ENCODE measurements around the gene PAPOLB.
"Not testable (repeated sequence)": the region's sequence is repeated elsewhere in the genome, so short reads cannot be mapped to it uniquely, and the experiment has no call there.

PAPOLB gene

DNA sequence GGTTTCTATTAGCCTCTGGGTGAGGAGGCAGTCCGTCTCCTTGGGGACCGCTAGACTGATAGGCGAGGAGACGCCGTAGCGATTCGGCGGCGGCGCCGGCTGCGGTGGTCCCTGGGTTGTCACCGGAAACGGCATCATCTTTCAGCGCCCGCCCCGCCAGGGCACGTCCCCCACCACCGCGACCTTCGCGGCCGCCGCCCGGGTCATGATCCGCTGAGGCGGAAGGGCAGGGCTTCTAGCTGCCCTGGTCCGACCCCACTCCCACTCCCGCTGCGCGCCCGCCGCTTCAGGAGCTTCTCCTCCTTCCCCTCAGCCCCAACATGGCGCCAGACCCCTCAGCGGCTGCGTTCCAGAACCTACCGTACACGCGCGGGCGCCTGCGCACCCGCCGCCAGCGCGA is at the start of gene PAPOLB:
Gene PAPOLB, minus strand, starts transcription at position 358 of the 400 bp plus-strand sequence. Its CDS starts 220 bp downstream, at position 138.
- DNase-seq: no peak

DNA sequence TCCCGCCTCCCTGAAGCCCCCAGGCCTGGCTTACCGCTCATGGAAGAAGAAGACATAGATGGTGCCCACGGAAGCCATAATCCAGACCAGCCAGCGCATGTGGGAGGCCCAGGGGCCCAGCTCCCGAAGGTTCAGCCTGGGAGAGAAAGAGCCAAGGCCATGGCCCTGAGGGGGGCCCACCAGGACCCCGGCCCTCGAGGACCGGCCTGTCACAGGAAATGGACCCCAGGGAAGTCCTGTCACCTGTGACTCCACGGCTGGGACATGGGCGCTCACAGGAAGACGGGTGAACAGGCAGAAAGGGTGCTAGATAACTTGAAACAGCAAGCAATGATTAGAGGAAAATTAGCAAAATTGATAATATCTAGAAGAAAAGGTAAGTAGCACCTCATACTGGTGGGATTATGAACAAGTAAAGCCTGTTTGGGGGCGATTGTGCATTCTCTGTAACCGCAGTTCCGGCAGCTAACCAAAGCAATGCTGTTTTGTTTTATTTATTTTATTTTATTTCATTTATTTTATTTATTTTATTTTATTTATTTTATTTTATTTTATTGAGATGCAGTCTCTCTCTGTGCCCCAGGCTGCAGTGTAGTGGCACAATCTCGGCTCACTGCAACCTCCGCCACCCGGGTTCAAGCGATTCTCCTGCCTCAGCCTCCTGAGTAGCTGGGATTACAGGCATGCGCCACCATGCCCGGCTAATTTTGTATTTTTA is 49.4 kb upstream of the PAPOLB start:
- DNase-seq: no peak

DNA sequence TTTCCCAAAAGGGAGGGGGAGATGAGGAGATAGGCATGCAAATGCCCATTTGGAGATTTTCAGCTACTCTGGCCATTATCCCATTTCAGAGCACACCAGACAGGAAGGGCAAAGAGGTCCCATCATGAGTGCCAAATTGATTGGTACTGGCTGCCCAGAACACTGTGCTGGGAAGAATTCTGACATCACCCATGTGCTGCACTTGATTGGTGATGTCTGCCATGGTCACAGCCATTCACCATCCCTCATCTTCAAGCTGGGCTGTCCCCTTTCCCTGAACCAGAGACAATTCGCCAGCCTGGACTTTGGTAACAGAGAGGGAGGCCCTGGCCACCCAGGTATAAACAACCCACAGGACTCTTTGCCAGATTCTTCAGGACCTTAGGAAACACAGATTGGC is 44.9 kb upstream of the PAPOLB start:
- no peak for DNase-seq

DNA sequence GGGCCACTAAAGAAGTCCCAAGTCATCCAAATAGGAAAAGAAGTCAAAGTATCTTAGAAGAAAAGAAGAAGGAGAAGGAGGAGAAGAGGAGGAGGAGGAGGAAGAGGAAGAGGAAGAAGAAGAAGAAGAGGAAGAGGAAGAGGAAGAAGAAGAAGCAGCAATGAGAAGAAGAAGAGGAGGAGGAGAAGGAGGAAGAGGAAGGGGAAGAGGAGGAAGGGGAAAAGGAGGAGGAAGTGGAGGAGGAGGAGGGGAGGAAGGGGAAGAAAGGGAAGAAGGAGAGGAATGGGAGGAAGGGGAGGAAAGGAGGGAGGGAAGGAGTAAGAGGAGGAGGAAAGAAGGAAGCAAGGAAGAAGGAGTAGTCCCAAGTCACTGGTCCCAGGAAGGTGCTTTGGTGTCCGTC is 43.3 kb upstream of the PAPOLB start:
- DNase-seq: no peak

DNA sequence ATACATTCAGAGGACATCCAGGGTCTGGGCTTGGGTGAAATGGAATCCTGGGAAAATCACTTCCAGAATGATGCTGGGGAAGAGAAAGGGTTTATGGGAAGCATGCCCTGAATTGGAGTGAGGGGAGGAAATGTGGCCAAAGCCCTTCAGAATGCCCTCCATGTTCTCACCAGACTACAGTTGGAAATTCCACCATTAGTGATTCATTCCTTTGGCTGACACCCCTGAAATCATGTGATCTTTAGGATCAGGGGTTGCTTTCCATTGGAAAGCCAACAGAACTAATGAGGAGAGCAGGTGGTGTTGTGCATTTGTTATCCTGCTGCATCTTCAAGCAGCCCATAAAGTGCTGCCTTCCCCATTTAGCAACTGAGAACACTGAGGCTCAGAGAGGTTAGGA is 42.5 kb upstream of the PAPOLB start:
- no peak for DNase-seq

DNA sequence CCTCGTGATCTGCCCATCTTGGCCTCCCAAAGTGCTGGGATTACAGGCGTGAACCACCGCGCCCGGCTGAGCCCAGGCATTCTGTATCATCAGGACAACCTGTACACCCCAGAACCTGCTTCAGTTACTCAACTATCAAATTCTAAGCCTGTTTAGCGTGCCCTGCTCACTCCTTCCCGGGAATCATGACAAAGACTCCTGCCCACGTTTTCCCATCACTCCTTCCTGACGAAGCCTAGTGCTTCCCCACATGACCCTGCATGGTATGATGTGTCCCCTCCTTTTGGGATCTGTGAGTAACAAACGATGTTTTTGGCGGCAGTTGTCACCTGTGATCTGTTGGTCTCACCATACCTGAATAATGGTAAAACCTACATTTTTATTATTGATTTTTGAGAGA is 33.9 kb upstream of the PAPOLB start:
- no peak for DNase-seq

DNA sequence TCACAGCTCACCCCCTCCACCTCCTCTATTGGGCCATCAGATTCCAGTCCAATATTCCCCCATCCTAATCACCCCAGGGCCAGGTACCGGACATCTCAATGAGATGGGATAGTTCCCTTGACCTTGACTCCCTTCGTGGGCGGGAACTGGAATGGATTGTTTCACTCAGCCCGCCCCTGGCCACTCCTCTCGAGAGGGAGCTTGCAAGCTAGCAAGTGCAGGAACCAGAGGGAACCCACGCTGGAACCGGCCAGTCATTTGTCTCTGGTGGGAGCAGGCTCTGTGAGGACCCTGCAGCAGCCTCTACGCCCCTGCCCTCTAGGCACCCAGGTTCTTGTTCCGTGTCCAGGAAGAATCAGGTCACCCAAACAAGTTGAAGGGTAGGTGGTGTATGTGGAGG is 32.7 kb upstream of the PAPOLB start:
- DNase-seq: no peak

DNA sequence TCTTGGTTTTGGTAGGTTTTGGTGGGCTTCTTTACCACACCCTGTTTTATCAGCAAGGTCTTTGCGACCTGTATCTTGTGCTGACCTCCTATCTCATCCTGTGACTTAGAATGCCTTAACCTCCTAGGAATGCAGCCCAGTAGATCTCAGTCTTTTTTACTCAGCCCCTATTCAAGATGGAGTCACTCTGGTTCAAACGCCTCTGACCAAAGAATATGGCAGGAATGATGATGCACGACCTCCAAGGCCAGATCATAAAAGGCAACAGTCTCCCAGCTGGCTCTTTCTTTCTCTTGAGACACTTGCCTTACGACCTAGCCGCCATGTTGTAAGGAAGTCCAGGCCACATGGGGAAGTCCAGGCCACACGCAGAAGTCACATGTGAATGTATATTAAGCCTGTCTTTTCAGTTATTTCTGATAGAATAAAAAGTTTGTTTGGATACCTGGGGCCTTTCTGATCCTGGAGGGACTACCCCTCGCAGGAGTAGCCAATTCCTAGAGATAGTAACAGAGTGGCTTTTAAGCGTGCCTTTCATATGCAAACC is 32.2 kb upstream of the PAPOLB start:
- no peak for DNase-seq

DNA sequence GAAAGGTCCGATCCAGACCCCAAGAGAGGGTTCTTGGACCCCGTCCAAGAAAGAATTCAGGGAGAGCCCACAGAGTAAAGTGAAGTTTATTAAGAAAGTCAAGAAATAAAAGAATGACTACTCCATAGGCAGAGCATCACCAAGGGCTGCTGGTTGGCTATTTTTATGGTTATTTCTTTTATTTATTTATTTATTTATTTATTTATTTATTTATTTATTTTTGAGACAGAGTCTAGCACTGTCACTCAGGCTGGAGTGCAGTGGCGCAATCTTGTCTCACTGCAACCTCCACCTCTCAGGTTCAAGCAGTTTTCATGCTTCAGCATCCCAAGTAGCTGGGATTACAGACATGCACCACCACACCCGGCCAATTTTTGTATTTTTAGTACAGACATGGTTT is 31.4 kb upstream of the PAPOLB start:
- not testable (repeated sequence) for DNase-seq

DNA sequence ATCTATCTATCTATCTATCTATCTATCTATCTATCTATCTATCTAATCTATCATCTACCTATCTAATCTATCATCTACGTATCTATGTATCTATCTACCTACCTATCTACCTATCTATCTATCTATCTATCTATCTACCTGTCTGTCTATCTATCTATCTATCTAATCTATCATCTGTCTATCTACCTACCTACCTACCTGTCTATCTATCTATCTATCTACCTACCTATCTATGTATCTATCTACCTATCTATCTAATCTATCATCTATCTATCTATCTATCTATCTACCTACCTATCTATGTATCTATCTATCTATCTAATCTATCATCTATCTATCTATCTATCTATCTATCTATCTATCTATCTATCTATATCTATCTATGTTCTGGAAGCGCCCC is 29.7 kb upstream of the PAPOLB start:
- not testable (repeated sequence) for DNase-seq

DNA sequence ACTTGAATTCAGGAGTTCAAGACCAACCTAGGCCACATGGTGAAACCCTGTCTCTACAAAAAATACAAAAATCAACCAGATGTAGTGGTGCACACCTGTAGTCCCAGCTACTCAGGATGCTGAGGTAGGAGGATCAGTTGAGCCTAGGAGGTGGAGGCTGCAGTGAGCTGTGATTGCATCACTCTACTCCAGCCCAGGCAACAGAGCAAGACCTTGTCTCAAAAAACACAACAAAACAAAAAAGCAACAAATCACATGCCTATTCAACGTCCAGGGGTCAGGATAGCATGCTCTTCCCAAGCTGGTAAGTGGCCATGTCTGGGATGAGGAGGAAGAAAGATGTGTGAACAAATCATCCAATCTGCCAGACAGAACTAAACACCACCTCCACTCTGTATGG is 27.9 kb upstream of the PAPOLB start:
- no peak for DNase-seq

DNA sequence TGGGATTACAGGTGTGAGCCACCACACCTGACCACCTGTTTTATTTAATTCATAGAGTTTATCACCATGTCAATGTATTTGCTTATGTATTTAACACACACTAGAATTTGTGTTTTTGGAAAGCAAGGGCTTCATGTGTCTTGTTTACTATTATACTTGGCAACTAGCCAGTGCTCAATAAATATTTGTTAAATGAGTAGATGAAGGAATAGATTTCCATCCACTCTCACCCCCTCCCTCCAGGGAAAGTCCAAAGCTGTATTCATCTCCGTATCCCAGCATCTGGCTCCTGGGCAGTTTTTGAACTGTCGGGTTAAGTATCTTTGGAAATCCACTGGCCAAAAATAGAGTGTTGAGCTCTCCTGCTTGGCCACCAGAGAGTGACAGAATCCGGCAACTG is 26.3 kb upstream of the PAPOLB start:
- no peak for DNase-seq

DNA sequence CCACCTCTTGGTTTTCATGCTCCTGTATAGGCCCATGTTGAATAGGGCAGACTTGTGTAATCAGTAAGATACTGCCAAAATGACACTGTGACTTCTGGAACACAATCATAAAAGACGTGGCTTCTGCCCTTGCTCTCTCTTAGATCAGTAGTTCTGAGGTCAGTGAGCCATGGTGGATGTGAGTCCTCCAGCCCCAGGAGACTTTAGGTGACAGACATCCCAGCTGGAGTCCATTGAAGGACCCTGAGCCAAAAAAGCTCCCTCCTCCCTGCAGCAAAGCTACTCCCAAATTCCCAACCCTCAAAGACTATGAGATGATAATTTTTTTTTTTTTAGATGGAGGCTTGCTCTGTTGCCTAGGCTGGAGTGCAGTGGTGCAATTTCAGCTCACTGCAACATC is 24.8 kb upstream of the PAPOLB start:
- no peak for DNase-seq

DNA sequence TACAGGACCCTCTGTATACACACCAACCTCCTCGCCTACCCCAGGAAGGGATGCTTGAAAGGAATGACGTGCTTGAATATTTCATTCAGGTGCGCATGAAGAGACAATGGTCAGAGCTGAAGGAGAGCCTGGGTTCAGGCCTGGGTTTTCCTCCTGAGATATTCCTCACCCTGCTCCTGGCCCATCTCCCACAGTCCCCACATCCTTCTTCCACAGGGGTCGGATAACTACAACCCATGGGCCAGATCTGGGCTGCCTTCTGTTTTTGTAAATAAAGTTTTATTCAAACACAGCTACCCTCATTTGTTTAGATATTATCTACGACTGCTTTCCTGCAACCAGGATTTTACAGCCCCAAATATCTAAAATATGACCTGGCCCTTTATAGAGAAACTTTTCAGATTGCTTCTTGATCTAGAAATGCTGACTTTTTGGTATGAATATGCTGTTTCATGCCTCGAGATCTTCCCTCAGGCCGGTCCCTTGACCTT is 23.5 kb upstream of the PAPOLB start:
- no peak for DNase-seq

DNA sequence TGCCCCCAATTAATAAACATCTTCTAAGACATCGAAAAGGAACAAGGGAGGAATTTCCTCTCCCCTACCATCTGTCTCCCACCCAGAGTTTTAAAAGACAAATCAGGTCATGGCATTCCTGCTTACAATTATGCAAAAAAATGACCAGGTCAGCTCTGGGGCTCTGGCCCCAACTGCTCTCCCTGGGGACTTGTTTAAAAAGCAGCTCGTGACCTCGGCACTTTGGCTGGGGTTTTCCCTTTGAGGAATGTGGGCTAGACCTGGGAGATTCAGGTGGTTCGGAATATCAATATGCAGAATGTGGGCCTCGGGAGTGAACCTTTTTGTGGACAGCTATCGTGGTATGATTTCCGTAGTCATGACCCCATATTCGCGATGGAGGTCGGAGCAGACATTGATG is 22.3 kb upstream of the PAPOLB start:
- DNase-seq: no peak

DNA sequence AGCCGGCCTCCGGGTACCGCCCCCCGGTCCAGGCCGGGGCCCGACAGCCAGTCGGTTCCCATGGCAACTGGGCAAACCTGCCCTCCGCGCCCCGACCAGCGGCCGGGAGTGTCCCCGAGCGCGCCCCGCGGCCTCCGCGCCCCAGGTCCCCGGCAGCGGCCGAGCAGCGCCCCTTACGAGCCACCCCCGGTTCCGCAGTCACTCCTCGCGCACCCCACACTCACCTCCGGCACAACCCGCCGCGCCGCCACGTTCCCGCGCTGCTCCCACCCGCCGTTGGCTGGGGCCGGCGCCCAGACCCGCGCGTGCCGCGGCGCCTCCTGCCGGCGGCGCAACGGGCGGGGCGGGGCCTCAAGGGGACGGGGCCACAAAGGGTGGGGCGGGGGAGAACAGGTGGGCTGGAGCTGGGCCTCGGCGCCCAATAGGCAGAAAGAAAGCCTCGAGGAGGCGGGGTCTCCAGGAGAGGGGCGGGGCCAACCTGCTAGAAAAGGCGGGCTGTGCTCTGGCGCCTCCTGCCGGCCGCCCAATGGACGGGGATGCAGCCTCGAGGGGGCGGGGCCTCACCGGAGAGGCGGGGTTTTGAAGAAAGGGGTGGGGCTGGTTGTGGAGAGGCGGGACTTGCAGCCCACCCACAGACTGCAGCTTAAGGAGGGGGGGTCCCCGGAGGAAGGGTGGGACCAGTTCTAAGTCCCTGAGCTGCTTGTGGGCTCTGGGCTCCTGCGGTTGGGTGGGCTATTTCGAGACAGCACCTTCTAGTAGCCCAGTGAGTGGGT is 21.7 kb upstream of the PAPOLB start, which contains the start of gene RADIL:
Gene RADIL, minus strand, starts transcription at position 345 of the 773 bp plus-strand sequence. CDS start 5,577 bp downstream, outside the sequence.
- DNase-seq: peak; percentile 91

DNA sequence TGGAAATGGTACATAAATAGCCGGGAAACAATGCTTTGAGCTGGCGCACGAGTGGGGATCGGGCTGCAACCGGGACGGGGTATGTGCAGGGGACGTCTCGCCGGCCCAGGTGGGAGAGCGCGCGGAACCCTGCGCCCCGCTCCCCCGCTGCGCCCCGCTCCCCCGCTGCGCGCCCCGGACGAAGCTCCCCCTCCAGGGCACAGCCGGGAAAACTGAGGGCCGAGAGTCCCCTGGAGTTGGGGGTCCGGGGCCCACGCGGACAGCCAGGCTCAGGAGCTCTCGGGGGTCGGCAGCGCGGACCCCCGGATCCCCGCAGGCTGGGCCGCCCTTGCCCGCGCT is 21.2 kb upstream of the PAPOLB start:
- DNase-seq: no peak

DNA sequence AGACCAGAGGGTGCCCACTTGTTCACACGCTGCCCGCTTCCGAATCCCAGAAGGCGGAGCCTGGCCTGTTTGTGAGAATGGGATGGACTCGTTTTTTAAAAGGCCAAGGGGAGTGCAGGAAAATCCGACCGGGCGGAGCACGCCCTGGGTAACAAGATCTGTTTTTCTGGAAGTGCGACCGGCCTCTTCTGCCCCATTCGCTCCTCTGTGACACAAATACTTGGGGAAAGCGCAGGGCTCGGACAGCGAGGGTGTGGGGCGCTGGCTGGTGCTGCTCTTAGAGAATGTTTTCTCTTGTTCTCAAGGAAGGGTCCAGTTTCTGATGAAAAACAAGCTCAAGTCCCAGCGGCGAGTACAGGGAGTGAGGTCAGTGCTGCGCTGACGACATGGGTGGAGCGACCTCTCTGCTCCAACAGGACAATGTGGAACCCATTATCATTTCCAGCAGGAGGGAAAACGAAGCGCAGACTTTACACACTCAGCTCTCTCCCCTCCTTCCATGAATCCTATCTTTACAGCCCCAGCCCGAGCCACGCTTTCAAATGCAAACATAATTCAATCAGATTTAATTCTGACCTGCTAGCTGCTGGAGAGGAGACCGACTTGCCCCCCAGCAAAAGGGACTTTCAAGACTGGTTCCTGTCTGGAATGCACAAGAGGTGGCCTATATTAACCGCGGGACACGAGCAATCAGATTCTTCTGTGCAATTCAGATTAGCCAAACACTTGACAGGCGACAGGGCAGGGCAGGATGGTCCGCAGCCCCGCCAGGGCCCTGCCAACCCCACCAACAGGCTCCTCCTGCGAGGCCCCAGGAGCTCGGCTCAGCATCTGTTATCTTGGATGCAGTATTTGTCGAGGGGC is 20.6 kb upstream of the PAPOLB start:
- no peak for DNase-seq

DNA sequence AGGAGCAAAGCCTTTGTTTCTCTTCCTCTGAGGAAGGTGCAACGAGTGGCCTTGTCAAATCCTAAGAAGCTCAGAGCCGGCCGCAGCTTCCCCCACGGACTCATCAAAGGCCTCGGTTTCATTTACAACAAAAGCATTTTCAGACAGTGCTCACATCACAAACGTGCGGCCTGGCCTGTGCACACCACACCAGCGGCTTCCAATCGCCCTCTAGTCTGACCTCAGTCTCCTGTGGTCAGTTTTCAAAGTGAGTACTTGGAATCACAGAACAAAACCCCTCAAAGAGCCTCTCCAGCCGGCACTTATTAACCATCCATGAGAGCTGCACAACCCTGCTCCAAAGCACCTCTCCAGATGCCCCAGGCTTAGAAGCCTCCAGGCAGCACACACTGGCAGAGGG is 18.4 kb upstream of the PAPOLB start:
- DNase-seq: no peak

DNA sequence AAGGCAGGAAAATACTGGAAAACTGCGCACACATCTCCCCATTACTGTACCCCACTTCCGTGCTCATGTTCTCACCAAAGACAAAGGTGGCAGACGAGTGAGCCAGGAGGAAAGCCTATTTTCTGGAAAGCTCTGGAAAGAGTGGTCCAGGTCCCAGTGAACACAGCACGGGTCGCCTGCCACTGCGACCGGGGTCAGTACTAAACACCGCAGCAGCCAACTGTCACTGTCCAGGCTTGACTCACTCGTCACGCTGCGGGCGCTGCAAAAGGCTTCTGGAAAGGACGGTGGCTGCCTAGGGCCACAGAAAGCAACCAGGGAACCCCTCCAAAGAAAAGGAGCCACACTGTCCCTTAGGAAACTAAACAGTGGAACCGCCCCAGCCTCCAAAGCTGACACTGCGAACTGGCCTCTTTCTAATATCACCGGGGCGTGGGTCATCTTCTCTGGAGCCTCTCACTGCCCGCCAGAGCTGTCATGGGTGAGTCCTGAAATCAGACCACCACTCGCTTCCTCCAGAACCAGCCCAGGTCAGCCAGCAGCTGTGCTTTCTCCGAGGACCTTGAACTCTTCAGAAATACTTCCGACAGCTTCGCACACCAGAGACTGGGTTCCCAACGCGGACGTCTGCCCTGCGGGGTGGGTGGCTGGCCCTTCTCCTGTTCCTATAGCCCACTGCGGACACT is 17.7 kb upstream of the PAPOLB start:
- DNase-seq: no peak

DNA sequence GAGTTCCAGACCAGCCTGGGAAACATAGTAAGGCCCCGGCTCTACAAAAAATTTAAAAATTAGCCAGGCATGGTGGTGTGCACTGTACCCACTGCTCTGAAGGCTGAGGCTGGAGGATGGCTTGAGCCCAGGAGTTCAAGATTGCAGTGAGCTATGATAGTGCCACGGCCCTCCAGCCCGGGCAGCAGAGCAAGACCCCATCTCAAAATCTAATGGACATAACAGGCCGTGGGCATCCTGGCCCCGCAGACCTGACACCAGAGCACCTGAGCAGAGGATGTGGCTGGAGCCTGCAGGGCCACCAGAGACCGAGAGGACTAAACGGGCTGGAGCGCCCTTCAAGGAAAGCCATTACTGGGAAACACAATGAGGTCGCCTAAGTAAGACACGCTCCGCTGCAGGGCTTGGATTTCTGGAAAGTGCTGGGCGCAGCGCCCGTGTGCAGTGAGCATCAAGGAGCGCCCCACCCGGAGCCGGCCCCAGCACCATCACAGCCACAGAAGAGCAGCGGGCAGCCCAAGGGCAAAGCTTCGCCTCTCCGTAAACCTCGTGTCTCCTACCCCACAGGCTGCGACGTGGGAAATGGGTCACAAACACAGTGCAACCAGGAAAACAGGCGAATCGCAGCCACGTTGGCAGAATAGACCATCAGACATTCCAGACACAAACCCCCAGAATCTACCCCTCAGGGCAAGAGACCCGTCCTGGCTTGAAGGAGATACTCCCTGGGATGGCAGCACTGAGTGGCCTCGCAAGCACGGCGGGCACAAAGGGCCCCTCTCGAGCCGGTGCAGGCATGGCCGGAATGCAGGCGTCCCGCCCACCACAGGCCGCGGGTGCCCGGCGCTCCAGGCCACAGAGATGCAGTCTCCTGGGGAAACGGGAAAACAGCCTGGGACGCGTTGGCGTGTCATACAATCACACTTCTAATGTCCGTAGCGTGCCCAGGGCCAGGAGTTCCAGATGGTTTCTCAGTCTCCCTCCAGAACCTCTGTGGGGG is 16.8 kb upstream of the PAPOLB start:
- no peak for DNase-seq
